Measurements from ENCODE around the gene GLRX3.

GRCh38 chr10:130190737-130191115 is 54.5 kb downstream of the GLRX3 start:
- TF ChIP-seq EZH2 (IDR thresholded peaks at IDR 0.05; ENCODE audit: low read depth, unreplicated experiment) (no peak), CTCF (conservative IDR thresholded peaks at IDR 0.05; ENCODE audit: low read depth in 2 of 2) (no peak), POLR2AphosphoS5 (IDR thresholded peaks at IDR 0.05; ENCODE audit: low read depth) (no peak), ETS1 (IDR thresholded peaks at IDR 0.05) (no peak), JUNB (IDR thresholded peaks at IDR 0.05; ENCODE audit: unreplicated experiment) (no peak), ZNF114 (CRISPR knock-in tag; IDR thresholded peaks at IDR 0.05) (no peak)
- TF ChIP-seq, protein P1, sequence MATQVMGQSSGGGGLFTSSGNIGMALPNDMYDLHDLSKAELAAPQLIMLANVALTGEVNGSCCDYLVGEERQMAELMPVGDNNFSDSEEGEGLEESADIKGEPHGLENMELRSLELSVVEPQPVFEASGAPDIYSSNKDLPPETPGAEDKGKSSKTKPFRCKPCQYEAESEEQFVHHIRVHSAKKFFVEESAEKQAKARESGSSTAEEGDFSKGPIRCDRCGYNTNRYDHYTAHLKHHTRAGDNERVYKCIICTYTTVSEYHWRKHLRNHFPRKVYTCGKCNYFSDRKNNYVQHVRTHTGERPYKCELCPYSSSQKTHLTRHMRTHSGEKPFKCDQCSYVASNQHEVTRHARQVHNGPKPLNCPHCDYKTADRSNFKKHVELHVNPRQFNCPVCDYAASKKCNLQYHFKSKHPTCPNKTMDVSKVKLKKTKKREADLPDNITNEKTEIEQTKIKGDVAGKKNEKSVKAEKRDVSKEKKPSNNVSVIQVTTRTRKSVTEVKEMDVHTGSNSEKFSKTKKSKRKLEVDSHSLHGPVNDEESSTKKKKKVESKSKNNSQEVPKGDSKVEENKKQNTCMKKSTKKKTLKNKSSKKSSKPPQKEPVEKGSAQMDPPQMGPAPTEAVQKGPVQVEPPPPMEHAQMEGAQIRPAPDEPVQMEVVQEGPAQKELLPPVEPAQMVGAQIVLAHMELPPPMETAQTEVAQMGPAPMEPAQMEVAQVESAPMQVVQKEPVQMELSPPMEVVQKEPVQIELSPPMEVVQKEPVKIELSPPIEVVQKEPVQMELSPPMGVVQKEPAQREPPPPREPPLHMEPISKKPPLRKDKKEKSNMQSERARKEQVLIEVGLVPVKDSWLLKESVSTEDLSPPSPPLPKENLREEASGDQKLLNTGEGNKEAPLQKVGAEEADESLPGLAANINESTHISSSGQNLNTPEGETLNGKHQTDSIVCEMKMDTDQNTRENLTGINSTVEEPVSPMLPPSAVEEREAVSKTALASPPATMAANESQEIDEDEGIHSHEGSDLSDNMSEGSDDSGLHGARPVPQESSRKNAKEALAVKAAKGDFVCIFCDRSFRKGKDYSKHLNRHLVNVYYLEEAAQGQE (IDR thresholded peaks at IDR 0.05; ENCODE audit: unreplicated experiment), result no peak
